HG03097 (cell line): ENCODE measurements around the gene DOCK7.

ENCODE experiments used
- ATAC-seq: cut with Tn5 transposase; IDR thresholded peaks from one replicate; pipeline ENCODE4 v1.9.1; 2021; ENCODE audit not compliant: unreplicated experiment, low FRiP score

The DOCK7 gene

DNA sequence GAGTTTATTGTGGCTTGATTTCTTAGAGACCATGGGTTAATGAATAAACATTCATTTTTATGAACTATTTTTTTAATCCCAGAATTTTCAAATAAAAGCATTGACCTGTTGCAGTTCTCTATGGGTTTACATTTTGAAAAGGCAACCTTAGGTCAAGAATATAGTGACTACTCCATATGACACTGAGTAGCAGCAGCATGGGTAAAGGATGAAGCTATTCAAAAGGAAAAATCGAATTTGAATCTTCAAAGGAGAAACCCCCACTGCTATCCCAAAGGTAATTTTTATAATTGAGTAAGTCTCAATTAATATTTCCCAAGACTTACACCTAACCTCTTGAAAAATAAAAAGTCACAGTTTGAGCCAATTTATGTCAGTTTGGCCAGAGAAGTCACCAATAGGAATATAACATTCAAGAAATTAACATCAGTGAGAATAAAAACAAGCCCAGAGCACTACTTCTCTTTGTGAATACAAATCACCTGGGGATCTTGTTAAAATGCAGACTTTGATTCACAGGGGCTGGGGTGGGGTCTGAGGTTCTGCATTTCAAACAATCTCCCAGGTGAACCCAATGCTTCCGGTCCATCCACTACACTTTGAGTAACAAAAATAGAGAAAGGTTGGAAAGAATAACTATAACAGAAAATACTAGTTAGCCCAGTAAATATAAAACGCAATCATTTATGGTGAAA is 211.5 kb downstream of the DOCK7 start:
- no peak for ATAC-seq

GRCh38 chr1:62467092-62467491 is 221.1 kb downstream of the DOCK7 start:
- ATAC-seq, result no peak

DNA sequence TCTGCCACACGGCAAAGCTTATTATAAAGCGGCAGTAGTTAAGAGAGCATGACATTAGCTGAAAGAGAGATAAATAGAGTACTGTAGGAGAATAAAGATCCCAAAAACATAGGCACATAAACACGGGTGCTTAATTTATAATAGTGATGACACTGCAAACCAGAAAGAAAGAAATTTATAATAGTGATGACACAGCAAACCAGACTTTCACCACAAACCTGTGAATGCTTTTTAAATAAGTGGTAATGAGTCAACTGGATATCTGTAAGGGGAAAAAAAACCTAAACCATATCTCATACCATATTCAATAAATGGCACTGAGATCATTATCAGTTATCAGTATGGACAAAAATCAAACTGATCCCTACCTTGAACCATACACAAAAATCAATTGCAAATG is 225.8 kb downstream of the DOCK7 start:
- no peak for ATAC-seq

- ATAC-seq, result no peak
Measured at GRCh38 chr1:62457955-62458354, 230.2 kb downstream of the DOCK7 start.

DNA sequence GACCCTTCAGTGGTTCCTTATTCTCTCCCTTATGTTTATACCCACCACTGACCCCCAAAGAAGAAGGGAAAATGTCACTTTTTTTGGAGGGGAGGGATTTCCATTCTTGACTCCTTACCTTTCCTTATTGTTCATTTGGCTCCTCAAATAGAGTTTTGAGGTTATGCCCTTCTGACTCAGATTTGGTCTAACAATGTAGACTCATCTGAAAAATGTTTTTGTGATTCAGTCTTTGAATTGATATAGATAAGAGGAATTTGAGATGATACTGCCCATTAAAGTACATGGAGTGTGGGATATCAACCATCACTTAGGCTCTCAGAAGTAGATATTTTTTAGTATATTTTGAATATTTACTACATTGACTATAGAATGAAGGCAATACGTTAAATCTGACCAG is 235.2 kb downstream of the DOCK7 start:
- ATAC-seq, result no peak

GRCh38 chr1:62450301-62450700 is 237.9 kb downstream of the DOCK7 start:
- ATAC-seq, result no peak

- no peak for ATAC-seq
Measured at GRCh38 chr1:62448221-62448933, 239.8 kb downstream of the DOCK7 start.

- ATAC-seq, result no peak
Measured at GRCh38 chr1:62444701-62445100, 243.5 kb downstream of the DOCK7 start.

DNA sequence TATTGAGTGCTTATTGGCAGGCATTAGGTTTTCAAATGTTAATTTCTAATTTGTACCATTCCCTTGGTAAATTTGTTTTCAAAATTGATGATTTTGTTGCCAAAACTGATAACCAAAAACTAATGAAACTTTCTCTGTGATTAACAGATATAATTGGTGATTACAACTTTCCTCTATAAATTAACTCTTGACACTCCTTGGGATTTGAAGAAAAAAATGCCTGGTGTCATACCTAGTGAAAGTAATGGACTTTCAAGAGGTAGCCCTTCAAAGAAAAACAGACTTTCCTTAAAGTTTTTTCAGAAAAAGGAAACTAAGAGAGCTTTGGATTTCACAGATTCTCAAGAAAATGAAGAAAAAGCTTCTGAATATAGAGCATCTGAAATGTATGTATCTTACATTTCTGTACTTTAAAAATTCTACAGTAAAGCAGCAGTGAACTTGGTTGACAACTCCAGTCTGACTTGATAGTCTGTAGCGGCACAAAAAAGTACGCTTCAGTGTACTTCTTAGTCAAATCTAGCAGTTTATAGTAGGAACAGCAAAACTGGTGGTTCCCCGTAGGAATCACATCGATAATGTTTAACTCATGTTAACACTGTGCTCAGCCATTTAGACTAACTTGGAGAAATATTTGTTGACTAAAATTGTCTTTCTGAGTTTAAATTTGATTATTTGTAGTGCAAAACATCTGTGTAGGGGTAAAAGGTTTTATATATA is 248.4 kb downstream of the DOCK7 start:
- ATAC-seq, result peak; percentile 24

- no peak for ATAC-seq
Measured at GRCh38 chr1:62438163-62438562, 250.0 kb downstream of the DOCK7 start.

DNA sequence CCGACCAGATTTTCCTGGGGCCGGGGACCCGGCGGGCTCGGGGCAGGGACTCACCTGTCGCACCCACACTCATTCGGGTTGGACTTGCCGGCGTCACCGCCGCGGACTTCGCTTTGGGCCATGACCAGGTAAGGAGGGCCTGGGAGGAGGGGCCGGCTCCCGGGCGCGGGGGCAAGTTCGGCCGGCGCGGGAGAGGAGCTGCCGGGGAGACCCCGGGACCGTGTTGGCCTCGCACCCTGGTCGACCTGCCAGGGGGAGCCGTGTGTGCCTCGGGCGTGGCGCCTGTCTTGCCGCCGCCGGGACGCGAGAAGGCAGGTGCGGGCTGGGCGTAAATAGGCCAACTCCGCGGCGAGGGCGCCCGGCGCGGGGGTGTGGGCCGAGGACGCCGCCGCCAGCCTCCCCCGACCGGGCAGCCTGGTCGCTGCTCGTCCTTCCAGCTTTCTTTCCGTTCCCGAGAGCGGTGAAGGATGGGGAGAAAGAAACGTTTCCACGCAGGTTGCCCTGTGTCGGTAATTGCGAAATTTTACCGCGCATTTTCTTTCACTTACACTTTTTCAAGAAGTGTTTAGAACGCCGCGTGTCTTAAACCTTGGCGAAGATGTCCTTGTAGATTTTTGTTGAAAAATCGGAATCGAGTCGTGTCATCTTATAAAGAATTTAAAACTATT is 250.8 kb downstream of the DOCK7 start:
- no peak for ATAC-seq

DNA sequence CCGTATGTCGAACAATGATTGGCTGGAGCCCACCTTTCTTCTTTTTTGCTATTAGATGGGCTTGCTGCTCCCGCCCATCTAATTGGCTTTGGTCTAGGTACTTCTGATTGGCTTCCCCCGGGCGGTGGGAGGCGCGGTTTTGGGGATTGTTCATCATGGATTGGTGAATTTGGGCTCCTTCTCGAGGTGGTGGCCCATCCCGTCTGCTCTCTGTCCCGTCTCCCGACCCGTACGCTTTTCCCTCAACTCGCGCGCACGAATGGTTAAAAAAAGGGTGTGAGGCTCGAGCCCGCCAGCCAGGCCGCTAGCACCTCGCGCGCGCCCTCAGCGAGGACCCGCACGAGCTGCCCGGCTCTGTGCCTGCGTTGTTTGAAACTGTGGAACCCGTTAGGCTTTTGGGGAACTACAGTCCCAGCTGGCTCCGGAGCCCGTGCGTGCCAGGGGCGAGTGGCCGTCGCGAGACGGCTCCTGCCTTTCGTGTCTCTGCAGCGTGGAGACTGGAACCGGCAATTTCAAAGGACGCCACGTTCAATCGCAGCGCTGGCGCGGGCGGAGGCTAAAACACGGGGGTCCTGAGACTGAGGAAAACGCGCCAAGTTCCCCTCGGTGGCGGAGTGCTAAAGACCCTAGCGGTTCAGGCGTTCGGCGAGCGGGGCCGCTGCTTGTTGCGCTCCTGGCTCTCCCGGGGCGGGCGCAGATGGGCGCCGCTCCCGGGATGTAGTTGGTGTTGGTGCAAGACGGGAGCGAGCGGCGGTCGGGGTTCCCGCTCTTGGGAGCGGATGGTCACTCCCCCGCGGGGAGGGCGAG is 251.5 kb downstream of the DOCK7 start, which contains the start of gene USP1:
USP1 (plus strand) TSS at position 584 of the 807 bp plus-strand sequence. CDS start 2,819 bp downstream, outside the sequence.
- peak; percentile 80 for ATAC-seq

- ATAC-seq, result no peak
Measured at GRCh38 chr1:62436039-62436465, 252.1 kb downstream of the DOCK7 start.

GRCh38 chr1:62435231-62436038 is 252.8 kb downstream of the DOCK7 start:
- no peak for ATAC-seq

GRCh38 chr1:62434618-62435001 is 253.6 kb downstream of the DOCK7 start:
- ATAC-seq, result no peak

DNA sequence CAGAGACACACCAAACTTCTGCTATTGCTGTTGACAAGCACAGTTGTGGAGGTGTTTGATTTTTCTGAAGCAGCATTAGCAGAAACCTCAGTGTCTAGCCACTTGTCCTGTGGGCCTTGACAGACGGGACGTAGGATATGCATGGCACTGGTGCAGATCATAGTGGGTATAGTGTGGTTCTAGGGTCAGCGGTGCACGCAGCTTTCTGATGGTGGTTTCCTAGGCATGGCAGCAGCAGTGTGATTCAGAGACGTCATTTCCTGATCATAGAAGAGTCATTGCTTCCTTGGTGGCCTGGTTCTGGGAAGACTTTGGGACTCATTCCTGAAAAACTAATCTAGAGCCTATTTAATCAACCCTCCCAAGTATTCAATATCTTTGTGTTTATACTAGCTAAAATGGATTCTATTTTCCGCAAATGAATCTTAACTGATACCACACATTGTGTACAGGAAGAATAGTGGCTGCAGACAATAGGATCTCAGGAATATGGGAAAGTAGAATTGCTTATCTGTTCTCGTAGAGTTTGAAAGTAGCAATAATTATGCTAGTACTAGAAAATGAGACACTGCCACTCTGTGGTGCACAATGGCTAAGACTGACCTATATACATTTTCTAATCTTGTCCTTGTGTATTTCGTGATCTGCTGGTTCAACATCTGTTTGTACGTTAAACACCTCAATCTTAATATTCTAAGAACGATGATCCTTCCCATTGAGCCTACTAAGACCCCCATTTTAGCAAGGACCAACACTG is 254.1 kb downstream of the DOCK7 start:
- no peak for ATAC-seq

GRCh38 chr1:62429581-62429980 is 258.6 kb downstream of the DOCK7 start:
- no peak for ATAC-seq

DNA sequence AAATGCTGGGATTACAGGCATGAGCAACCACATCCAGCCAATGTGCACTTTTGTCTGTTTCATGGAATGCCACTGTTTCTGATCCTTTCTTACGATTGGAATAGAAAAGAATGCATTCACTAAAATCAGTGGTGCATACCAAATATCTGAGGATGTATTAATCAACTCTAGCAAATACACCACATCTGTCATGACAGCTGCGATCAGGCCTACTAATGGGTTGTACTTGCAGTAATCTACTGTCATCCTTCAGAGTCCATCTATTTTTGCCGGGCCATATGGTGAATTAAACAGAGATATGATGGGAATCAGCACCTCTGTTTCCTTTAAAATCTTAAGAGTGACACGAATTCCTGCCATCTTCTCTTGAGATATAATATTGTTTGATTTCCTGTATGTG is 259.8 kb downstream of the DOCK7 start:
- no peak for ATAC-seq

GRCh38 chr1:62426794-62427193 is 261.4 kb downstream of the DOCK7 start:
- ATAC-seq, result no peak
